C4-2B (cell line): ENCODE data around the gene CCDC38.
"Not testable (repeated sequence)": the region's sequence is repeated elsewhere in the genome, so short reads cannot be mapped to it uniquely, and the experiment has no call there.

ENCODE experiments used
- H3K27ac ChIP-seq: fragments of 450-650 bp; 2 replicates; pipeline ENCODE4 v1.5.1; 2017
- ZFX ChIP-seq: fragments of 450-650 bp; IDR thresholded peaks from 2 replicates; pipeline ENCODE4 v1.6.1; 2017
- TF ChIP-seq, protein P1 (sequence below): fragments of 450-650 bp; conservative IDR thresholded peaks from 2 replicates; pipeline ENCODE4 v1.5.1; 2017; ENCODE audit warnings: mild to moderate bottlenecking

Gene CCDC38

GRCh38 chr12:95974358-95974757 is 31.9 kb upstream of the CCDC38 start:
- no peak for TF ChIP-seq ZFX
- TF ChIP-seq, protein P1, sequence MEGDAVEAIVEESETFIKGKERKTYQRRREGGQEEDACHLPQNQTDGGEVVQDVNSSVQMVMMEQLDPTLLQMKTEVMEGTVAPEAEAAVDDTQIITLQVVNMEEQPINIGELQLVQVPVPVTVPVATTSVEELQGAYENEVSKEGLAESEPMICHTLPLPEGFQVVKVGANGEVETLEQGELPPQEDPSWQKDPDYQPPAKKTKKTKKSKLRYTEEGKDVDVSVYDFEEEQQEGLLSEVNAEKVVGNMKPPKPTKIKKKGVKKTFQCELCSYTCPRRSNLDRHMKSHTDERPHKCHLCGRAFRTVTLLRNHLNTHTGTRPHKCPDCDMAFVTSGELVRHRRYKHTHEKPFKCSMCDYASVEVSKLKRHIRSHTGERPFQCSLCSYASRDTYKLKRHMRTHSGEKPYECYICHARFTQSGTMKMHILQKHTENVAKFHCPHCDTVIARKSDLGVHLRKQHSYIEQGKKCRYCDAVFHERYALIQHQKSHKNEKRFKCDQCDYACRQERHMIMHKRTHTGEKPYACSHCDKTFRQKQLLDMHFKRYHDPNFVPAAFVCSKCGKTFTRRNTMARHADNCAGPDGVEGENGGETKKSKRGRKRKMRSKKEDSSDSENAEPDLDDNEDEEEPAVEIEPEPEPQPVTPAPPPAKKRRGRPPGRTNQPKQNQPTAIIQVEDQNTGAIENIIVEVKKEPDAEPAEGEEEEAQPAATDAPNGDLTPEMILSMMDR = no peak
- no peak overlapping the region for H3K27ac ChIP-seq

DNA sequence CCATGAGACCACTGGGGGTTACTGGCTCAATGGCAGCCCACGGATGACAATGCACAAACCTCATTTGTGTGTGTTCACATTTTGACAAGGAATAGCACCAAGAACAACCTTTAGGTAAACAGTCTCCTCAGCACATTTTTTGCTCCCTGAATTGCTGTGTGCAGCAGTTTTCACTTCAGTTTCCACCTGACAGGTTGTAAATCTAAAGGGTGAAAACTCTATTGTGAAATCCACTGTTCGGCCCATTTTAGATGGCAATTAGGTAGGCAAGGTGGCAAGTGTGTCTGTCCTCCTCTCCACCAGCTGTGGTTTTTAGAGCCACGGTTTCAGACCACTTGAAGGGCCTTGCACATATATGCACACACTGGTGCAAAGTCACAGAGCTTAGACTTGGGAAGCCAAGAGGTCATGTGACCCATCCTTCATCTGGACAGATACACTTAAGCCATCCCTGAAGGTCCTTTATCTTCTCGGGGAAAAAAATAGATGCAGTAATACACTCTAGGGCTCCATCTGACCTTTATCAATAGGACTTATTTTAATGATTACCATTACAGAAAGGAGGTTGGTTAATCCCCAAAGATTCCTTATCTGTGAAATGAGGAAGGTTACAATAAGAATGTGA is 30.5 kb upstream of the CCDC38 start:
- TF ChIP-seq, protein P1 = no peak
- no peak overlapping the region for H3K27ac ChIP-seq

GRCh38 chr12:95970905-95971304 is 28.5 kb upstream of the CCDC38 start:
- H3K27ac ChIP-seq = no peak overlapping the region
- TF ChIP-seq, protein P1 = no peak
- TF ChIP-seq ZFX = no peak

- H3K27ac ChIP-seq = not testable (repeated sequence)
Observed at GRCh38 chr12:95969116-95969515, 26.7 kb upstream of the CCDC38 start.

DNA sequence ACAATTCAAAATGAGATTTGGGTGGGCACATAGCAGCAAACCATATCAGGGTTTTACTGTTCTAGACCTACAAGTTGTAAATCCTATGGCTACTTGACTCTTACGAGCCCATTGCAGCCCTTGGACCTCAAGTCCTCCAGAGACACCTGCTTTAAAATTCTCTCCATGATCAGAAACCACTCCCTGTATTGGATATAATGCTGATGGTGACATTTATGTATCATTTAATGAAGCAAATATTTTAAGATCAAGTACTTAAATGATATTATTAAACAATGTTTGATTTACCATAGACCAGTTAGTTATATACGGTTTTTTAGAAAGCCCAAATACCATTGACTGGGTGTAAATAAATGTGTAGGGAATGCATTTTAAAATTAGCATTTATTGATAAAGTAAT is 24.9 kb upstream of the CCDC38 start:
- no peak overlapping the region for H3K27ac ChIP-seq
- TF ChIP-seq ZFX = no peak
- TF ChIP-seq, protein P1 = no peak

DNA sequence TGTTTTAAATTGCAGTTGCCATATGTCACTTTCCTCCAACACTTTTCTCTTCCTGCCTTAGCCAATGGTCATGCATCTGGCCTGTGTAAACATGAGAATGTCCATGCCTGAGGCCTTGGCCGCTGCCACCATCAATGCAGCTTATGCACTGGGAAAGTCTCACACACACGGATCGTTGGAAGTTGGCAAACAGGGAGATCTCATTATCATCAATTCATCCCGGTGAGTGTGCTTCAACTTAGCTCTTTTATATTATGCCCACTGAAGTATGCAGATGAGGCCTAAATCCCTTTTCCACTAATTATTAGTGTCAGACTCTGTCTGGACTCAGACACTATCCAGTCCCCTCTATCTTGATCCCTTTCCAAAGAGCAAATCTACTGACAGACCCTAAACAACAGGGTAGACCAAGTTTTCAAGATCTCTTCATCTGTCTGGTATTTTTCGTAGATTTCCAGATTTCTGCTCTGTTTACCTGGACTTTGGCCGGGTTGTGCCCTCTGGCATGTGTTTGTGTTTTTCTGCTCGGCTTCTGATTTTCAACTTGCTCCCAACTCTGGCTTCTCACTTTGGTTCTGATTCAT is 24.0 kb upstream of the CCDC38 start:
- H3K27ac ChIP-seq = no peak overlapping the region
- TF ChIP-seq ZFX = no peak
- TF ChIP-seq, protein P1 = no peak

DNA sequence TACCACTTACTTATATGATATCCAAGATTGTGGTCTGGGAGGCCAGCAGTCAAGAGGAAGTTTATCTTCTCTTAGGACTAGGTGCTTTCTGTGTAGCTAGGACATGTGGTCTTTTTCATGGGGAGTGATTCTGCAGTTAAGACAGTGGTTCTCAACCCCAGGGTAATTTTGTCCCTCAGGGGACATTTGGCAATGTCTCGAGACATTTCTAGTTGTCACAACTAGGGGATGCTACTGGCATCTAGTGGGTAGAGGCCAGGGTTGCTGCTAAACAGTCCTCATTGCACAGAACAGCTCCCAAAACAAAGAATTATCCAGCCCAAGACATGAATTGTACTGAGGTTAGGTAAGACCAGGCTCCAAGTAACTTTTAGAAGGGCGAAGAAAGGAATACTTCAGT is 20.7 kb upstream of the CCDC38 start:
- TF ChIP-seq, protein P1 = peak; percentile 10; the same call in 1 of the 2 replicates
- TF ChIP-seq ZFX = no peak
- no peak overlapping the region for H3K27ac ChIP-seq

DNA sequence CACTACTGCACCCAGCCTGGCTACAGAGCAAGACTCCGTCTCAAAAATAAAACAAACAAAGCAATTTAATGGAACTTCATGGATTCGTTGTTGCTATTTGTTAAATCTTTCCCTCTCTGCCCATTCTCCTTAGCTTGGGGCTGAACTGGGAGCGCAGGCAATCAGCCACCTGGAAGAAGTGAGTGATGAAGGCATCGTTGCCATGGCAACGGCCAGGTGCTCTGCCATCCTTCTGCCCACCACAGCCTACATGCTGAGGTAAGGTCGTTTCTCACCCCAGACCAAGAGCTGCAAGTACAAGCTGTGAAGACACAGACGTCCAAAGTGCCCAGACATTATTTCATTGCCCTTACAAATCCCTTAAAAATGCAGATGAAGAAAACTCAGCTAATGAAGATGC is 19.8 kb upstream of the CCDC38 start:
- TF ChIP-seq, protein P1 = no peak
- TF ChIP-seq ZFX = no peak
- no peak overlapping the region for H3K27ac ChIP-seq
